ENCODE data around the gene NQO2.
"Not testable (repeated sequence)": the region's sequence is repeated elsewhere in the genome, so short reads cannot be mapped to it uniquely, and the experiment has no call there.

NQO2 gene

GRCh38 chr6:2988426-2989331 is 11.0 kb upstream of the NQO2 start:
- DNase-seq (ENCODE audit: insufficient read length, low spot score) (no peak), FAIRE-seq (no peak)

GRCh38 chr6:2989332-2990247 is 10.1 kb upstream of the NQO2 start:
- FAIRE-seq = peak; percentile 88
- no peak for DNase-seq (ENCODE audit: insufficient read length, low spot score)

GRCh38 chr6:2990248-2990931 is 9.3 kb upstream of the NQO2 start:
- FAIRE-seq = no peak

GRCh38 chr6:2990932-2991506 is 8.7 kb upstream of the NQO2 start:
- FAIRE-seq = no peak

More at GRCh38 chr6:2990248-2990931, 9.3 kb upstream of the NQO2 start:
- no peak for DNase-seq (ENCODE audit: insufficient read length, low spot score)

GRCh38 chr6:2992330-2992979 is 7.2 kb upstream of the NQO2 start:
- no peak for FAIRE-seq
- no peak for DNase-seq (ENCODE audit: insufficient read length, low spot score)

More at GRCh38 chr6:2990932-2991506, 8.7 kb upstream of the NQO2 start:
- no peak for DNase-seq (ENCODE audit: insufficient read length, low spot score)

- no peak for DNase-seq (ENCODE audit: insufficient read length, low spot score)
- FAIRE-seq = no peak
Observed at GRCh38 chr6:2993755-2994317, 5.9 kb upstream of the NQO2 start.

- DNase-seq (ENCODE audit: insufficient read length, low spot score) = not testable (repeated sequence)
- peak; percentile 100 for FAIRE-seq
Observed at GRCh38 chr6:2998249-2998997, 1.3 kb upstream of the NQO2 start.

GRCh38 chr6:2998998-2999617 is 586 bp upstream of the NQO2 start:
- FAIRE-seq = no peak
- DNase-seq (ENCODE audit: insufficient read length, low spot score) = no peak

GRCh38 chr6:3001146-3001772 is 1.6 kb downstream of the NQO2 start:
- FAIRE-seq = no peak

GRCh38 chr6:3001773-3002293 is 2.1 kb downstream of the NQO2 start:
- FAIRE-seq (no peak), DNase-seq (ENCODE audit: insufficient read length, low spot score) (peak; percentile 58)

More at GRCh38 chr6:3001146-3001772, 1.6 kb downstream of the NQO2 start:
- no peak for DNase-seq (ENCODE audit: insufficient read length, low spot score)

- DNase-seq (ENCODE audit: insufficient read length, low spot score); FAIRE-seq: not testable (repeated sequence)
Observed at GRCh38 chr6:3003226-3003625, 3.5 kb downstream of the NQO2 start.

GRCh38 chr6:3005077-3005476 is 5.4 kb downstream of the NQO2 start:
- DNase-seq (ENCODE audit: insufficient read length, low spot score) (no peak), FAIRE-seq (no peak)

GRCh38 chr6:3005874-3006273 is 6.2 kb downstream of the NQO2 start:
- DNase-seq (ENCODE audit: insufficient read length, low spot score) = no peak
- no peak for FAIRE-seq

- DNase-seq (ENCODE audit: insufficient read length, low spot score) = no peak
- no peak for FAIRE-seq
Observed at GRCh38 chr6:3006476-3006875, 6.8 kb downstream of the NQO2 start.

GRCh38 chr6:3007571-3007970 is 7.9 kb downstream of the NQO2 start:
- no peak for DNase-seq (ENCODE audit: insufficient read length, low spot score)
- FAIRE-seq = no peak

- FAIRE-seq; DNase-seq (ENCODE audit: insufficient read length, low spot score): not testable (repeated sequence)
Observed at GRCh38 chr6:3008712-3009265, 9.1 kb downstream of the NQO2 start.

GRCh38 chr6:3009930-3010329 is 10.2 kb downstream of the NQO2 start:
- DNase-seq (ENCODE audit: insufficient read length, low spot score) = no peak
- no peak for FAIRE-seq

All from GM19239 (cell line).